Endothelial cell of umbilical vein (primary cell): ENCODE data around the gene SAA4. TPM values are rescaled to one million over a fixed set of nuclear protein-coding genes. Genes with fewer than 3 reads are reported as not detected.

ENCODE experiments used
- BruUV-seq: library from RNA; stranded (reverse); fragments of 400-500 nt; replicated peaks from 2 replicates; lab custom pipeline; 2021; lab: Mats Ljungman, UMichigan
- CTCF ChIA-PET: fragments of 300-600, 350-600 bp; sonication (Branson Sonifier 250); formaldehyde crosslinking; loops from one replicate; lab custom pipeline; 2021; ENCODE audit warnings: antibody characterized with exemption, inconsistent platforms; lab: Charles Lee
- POLR2A ChIA-PET: fragments of 300-600, 350-600 bp; sonication (Branson Sonifier 250); formaldehyde crosslinking; loops from one replicate; lab custom pipeline; 2021; ENCODE audit warnings: antibody characterized with exemption, inconsistent platforms; lab: Charles Lee
- DNase-seq: peaks from one replicate; pipeline ENCODE4 v3.0.0-alpha.2; 2011; ENCODE audit warnings: low read depth, low spot score
- FAIRE-seq: peaks from 2 replicates; lab custom pipeline; 2011; peaks lifted over from hg19 to GRCh38; lab: Jason Lieb, UNC
- H2AFZ ChIP-seq: 2 replicates; pipeline ENCODE4 v1.6.0; 2012; ENCODE audit warnings: low read depth, low read length, control low read depth, inconsistent platforms
- H3K27ac ChIP-seq: 2 replicates; pipeline ENCODE4 v1.5.1; 2011; ENCODE audit warnings: low read depth, mild to moderate bottlenecking, control low read depth, low read length, moderate library complexity; ENCODE audit not compliant: insufficient read depth
- H3K27me3 ChIP-seq, 2 experiments: 2 replicates each; pipeline versions ENCODE4 v1.6.0 to v1.6.1; 2011; ENCODE audit warnings: low read length in 2 of 2, mixed read lengths in 1 of 2; ENCODE audit not compliant: control insufficient read depth in 2 of 2, insufficient read depth in 2 of 2
- H3K36me3 ChIP-seq, 2 experiments: 2 replicates in 1 of 2; 3 replicates in 1 of 2; pipeline ENCODE4 v1.5.1; 2011; ENCODE audit warnings: low read length in 2 of 2, mild to moderate bottlenecking in 1 of 2, moderate library complexity in 1 of 2; ENCODE audit not compliant: control insufficient read depth in 2 of 2, insufficient read depth in 2 of 2; ENCODE audit errors: extremely low read depth in 1 of 2
- H3K4me1 ChIP-seq: 3 replicates; pipeline ENCODE4 v1.5.1; 2011; ENCODE audit warnings: mild to moderate bottlenecking, low read length; ENCODE audit not compliant: control insufficient read depth, insufficient read depth; ENCODE audit errors: extremely low read depth
- H3K4me2 ChIP-seq: 2 replicates; pipeline ENCODE4 v1.6.1; 2011; ENCODE audit warnings: low read length, control low read depth, mixed read lengths; ENCODE audit not compliant: insufficient read depth
- H3K4me3 ChIP-seq, 3 experiments: fragments of 200-600 bp in 1 of 3; sonication (generic), shearing (Covaris generic) in 1 of 3; replicated peaks in 1 of 3; 2 replicates each; pipeline ENCODE4 v1.5.1; 2011 to 2016; ENCODE audit warnings: control low read depth in 3 of 3, low read length in 3 of 3, mild to moderate bottlenecking in 2 of 3, inconsistent platforms in 1 of 3, low read depth in 1 of 3, moderate library complexity in 1 of 3; ENCODE audit not compliant: insufficient read depth in 1 of 3
- H3K79me2 ChIP-seq: 2 replicates; pipeline ENCODE4 v1.6.0; 2012; ENCODE audit warnings: low read length, inconsistent platforms; ENCODE audit not compliant: control insufficient read depth, insufficient read depth
- H3K9ac ChIP-seq: replicated peaks from 2 replicates; pipeline ENCODE3; 2011; ENCODE audit warnings: low read length, control low read depth; ENCODE audit not compliant: insufficient read depth; ENCODE audit errors: extremely low read depth
- H3K9me1 ChIP-seq: replicated peaks from 3 replicates; pipeline ENCODE4 v1.6.0; 2011; ENCODE audit warnings: mild to moderate bottlenecking, low read length; ENCODE audit not compliant: control insufficient read depth, insufficient read depth; ENCODE audit errors: extremely low read depth
- H3K9me3 ChIP-seq: replicated peaks from 2 replicates; pipeline ENCODE4 v1.5.1; 2012; ENCODE audit warnings: low read length, inconsistent platforms; ENCODE audit not compliant: control insufficient read depth, insufficient read depth
- H4K20me1 ChIP-seq: replicated peaks from 2 replicates; pipeline ENCODE3; 2011; ENCODE audit warnings: mild to moderate bottlenecking, low read length; ENCODE audit not compliant: control insufficient read depth, insufficient read depth; ENCODE audit errors: extremely low read depth
- EZH2 ChIP-seq: IDR thresholded peaks from 2 replicates; pipeline ENCODE4 v1.6.1; 2012; ENCODE audit warnings: borderline replicate concordance, low read depth, mild to moderate bottlenecking, moderate library complexity, low read length, inconsistent platforms; ENCODE audit not compliant: severe bottlenecking
- FOS ChIP-seq: IDR thresholded peaks from 2 replicates; pipeline ENCODE4 v1.6.1; 2011; ENCODE audit warnings: mild to moderate bottlenecking, low read length, moderate library complexity, borderline replicate concordance; ENCODE audit not compliant: insufficient read depth
- GATA2 ChIP-seq: IDR thresholded peaks from 2 replicates; pipeline ENCODE4 v1.7.0; 2011; ENCODE audit warnings: low read depth, mild to moderate bottlenecking, moderate library complexity, mixed read lengths, low read length; ENCODE audit not compliant: insufficient read length, insufficient read depth
- JUN ChIP-seq: IDR thresholded peaks from 2 replicates; pipeline ENCODE4 v1.6.1; 2011; ENCODE audit warnings: borderline replicate concordance, low read depth; ENCODE audit not compliant: insufficient read length, insufficient read depth
- MYC ChIP-seq: IDR thresholded peaks from one replicate; pipeline ENCODE4 v1.6.1; 2011; ENCODE audit warnings: mild to moderate bottlenecking, low read depth, low read length
- POLR2A ChIP-seq: IDR thresholded peaks from 2 replicates; pipeline ENCODE4 v1.6.1; 2012; ENCODE audit warnings: low read depth, mild to moderate bottlenecking, control low read depth, low read length
- POLR2AphosphoS5 ChIP-seq: IDR thresholded peaks from 2 replicates; pipeline ENCODE4 v1.6.1; 2012; ENCODE audit warnings: low read depth, mild to moderate bottlenecking, control low read depth, low read length, moderate library complexity; ENCODE audit not compliant: insufficient read depth
- dilution Hi-C: fragments of 300-500 bp; cut with MboI; formaldehyde crosslinking; loops from one replicate; pipeline ENCODE4 v1.15.0; 2019; ENCODE audit warnings: low sequenced_read_pairs; ENCODE audit not compliant: extremely low pct_ligation_motif_present
- intact Hi-C: fragments of 100-400 bp; cut with micrococcal nuclease; formaldehyde crosslinking; loops from one replicate; pipeline ENCODE4 v1.10.0; 2022
- polyA plus RNA-seq, 4 experiments: library from polyadenylated mRNA; depleted of rRNA in 3 of 4; stranded (reverse) in 3 of 4; unstranded in 1 of 4; fragments of >200 nt; gene quantifications; 2 replicates each; pipeline versions ENCODE4 v1.2.1 to v1.2.3, GENCODE V29; 2011 to 2012; ENCODE audit warnings: missing spikeins in 1 of 4
- total RNA-seq: library from RNA; stranded (reverse); gene quantifications from 2 replicates; pipeline ENCODE4 v1.2.3, GENCODE V29; 2021
- TF ChIP-seq, protein P1 (sequence below), 2 donors: IDR thresholded peaks; 1 replicate in 1 of 2; 2 replicates in 1 of 2; pipeline ENCODE4 v1.5.1; 2011; ENCODE audit warnings: low read length in 2 of 2, mild to moderate bottlenecking in 2 of 2, moderate library complexity in 2 of 2, control low read depth in 1 of 2, inconsistent platforms in 1 of 2, low read depth in 1 of 2; ENCODE audit not compliant: insufficient read depth in 1 of 2; ENCODE audit errors: extremely low read depth in 1 of 2
- TF ChIP-seq, protein P2 (sequence below): IDR thresholded peaks from 2 replicates; pipeline ENCODE4 v1.6.1; 2011; ENCODE audit not compliant: insufficient read depth, insufficient read length

The SAA4 gene
- total and polyA plus RNA-seq, 2 donors (not counting 3 experiments of a cell fraction or from before 2014, with no cell fraction given): not detected

DNA sequence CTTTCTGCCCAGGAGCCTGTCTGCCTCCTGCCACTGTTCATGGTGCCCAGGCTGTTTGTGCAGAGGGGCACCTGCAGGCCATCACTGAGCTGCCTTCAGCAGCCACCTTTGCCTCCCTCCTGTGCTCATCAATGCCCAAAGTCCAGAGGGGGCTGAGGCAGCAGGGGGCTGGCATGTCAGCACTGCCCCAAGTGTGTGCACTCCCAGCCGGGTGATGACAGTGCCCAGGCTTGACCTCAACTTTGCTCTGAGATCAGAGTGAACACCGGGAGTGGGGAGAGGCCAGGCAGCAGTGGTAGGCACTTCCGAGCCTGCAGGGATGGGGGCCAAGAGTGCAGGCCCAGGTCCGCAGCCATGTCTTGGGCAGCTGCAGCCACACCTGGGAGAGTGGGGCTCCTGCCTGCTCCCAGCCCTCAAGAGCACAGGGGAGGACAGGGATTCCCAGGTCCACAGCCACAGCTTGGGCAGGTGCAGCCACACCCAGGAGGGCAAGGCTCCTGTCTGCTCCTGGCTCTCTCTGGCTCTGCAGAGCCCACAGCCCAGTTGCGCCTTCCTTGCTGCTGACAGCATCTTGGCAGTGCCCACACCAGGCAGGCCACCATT is 15.2 kb downstream of the SAA4 start:
- H3K4me3 ChIP-seq: no peak overlapping the region
- no peaks in the 10 kb centered on the region for H3K9me3 ChIP-seq
- POLR2A ChIA-PET: no interaction called here
- TF ChIP-seq, protein P1, sequence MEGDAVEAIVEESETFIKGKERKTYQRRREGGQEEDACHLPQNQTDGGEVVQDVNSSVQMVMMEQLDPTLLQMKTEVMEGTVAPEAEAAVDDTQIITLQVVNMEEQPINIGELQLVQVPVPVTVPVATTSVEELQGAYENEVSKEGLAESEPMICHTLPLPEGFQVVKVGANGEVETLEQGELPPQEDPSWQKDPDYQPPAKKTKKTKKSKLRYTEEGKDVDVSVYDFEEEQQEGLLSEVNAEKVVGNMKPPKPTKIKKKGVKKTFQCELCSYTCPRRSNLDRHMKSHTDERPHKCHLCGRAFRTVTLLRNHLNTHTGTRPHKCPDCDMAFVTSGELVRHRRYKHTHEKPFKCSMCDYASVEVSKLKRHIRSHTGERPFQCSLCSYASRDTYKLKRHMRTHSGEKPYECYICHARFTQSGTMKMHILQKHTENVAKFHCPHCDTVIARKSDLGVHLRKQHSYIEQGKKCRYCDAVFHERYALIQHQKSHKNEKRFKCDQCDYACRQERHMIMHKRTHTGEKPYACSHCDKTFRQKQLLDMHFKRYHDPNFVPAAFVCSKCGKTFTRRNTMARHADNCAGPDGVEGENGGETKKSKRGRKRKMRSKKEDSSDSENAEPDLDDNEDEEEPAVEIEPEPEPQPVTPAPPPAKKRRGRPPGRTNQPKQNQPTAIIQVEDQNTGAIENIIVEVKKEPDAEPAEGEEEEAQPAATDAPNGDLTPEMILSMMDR (IDR thresholded peaks at IDR 0.05; ENCODE audit: extremely low read depth in 1 of 2, insufficient read depth in 1 of 2, low read depth in 1 of 2, low read length in 2 of 2): no peak
- no peak for TF ChIP-seq MYC
- no peak for TF ChIP-seq EZH2
- no peaks in the 10 kb centered on the region for H3K79me2 ChIP-seq
- no peak for FAIRE-seq
- no peak overlapping the region for H3K9ac ChIP-seq
- no peaks in the 10 kb centered on the region for H3K27me3 ChIP-seq
- dilution Hi-C loops (no loop called here), intact Hi-C loops (no loop called here)
- no peaks in the 10 kb centered on the region for H3K9me1 ChIP-seq
- CTCF ChIA-PET: interaction anchor here (1.2 to 2.9 kb wide), 3 partner anchors 10 to 22 kb away, joined by 4 to 11 read pairs (median 4); no protein-coding TSS in a partner anchor
- DNase-seq: no peak
- no peaks in the 10 kb centered on the region for H3K36me3 ChIP-seq
- H3K4me2 ChIP-seq: no peak overlapping the region
- H3K27ac ChIP-seq: no peak overlapping the region
- no peaks in the 10 kb centered on the region for H4K20me1 ChIP-seq
- no peaks in the 10 kb centered on the region for H3K4me1 ChIP-seq
- H2AFZ ChIP-seq: no peak overlapping the region
- no TSS peak for BruUV-seq

DNA sequence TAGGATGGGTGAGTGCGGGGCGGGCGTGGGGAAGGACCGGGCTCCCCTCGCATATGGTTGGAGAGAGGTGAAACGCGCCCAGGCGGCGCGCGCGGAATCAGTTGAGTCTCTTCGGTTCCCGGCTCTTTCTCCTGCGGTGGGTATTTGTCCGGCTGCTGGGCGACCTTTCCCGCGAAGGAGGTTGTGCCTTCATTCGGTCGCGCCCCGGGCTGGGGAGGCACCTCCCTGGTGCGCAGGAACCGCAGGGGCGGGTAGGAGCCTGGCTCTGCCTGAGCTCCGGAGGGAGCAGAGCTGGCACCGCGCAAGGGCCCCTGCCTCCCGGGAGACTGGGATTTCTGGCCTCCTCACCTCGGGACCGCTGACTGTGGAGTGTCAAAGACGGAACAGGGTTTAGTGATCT is 27.5 kb downstream of the SAA4 start:
- no peak overlapping the region for H3K27ac ChIP-seq
- FAIRE-seq (no peak), DNase-seq (no peak)
- TF ChIP-seq, protein P2, sequence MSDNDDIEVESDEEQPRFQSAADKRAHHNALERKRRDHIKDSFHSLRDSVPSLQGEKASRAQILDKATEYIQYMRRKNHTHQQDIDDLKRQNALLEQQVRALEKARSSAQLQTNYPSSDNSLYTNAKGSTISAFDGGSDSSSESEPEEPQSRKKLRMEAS: no peak
- TF ChIP-seq GATA2 (no peak), JUN (no peak), MYC (no peak), FOS (no peak), POLR2A (no peak), EZH2 (no peak), POLR2AphosphoS5 (no peak)
- TF ChIP-seq, protein P1 (IDR thresholded peaks at IDR 0.05; ENCODE audit: extremely low read depth in 1 of 2, insufficient read depth in 1 of 2, low read depth in 1 of 2, low read length in 2 of 2): no peak
- no peaks in the 10 kb centered on the region for H3K9me3 ChIP-seq
- H2AFZ ChIP-seq: no peak overlapping the region
- dilution Hi-C loops: no loop called here
- no peak overlapping the region for H3K9ac ChIP-seq
- CTCF ChIA-PET: no interaction called here
- no peaks in the 10 kb centered on the region for H3K4me1 ChIP-seq
- intact Hi-C loops: no loop called here
- H3K36me3 ChIP-seq: no peaks in the 10 kb centered on the region
- no peaks in the 10 kb centered on the region for H4K20me1 ChIP-seq
- no peaks in the 10 kb centered on the region for H3K9me1 ChIP-seq
- no peak overlapping the region for H3K4me3 ChIP-seq
- no peak overlapping the region for H3K4me2 ChIP-seq
- no peaks in the 10 kb centered on the region for H3K79me2 ChIP-seq
- POLR2A ChIA-PET: no interaction called here
- peaks cover 8 to 15% of the 10 kb centered on the region in 2 experiments for H3K27me3 ChIP-seq
- BruUV-seq: no TSS peak
